Measurements from ENCODE around the gene USP6NL. TPM values are rescaled to one million over a fixed set of nuclear protein-coding genes. Genes with fewer than 3 reads are reported as not detected.

USP6NL gene
- total RNA-seq, 1 experiment from 2014 or later: 24.6 TPM

DNA sequence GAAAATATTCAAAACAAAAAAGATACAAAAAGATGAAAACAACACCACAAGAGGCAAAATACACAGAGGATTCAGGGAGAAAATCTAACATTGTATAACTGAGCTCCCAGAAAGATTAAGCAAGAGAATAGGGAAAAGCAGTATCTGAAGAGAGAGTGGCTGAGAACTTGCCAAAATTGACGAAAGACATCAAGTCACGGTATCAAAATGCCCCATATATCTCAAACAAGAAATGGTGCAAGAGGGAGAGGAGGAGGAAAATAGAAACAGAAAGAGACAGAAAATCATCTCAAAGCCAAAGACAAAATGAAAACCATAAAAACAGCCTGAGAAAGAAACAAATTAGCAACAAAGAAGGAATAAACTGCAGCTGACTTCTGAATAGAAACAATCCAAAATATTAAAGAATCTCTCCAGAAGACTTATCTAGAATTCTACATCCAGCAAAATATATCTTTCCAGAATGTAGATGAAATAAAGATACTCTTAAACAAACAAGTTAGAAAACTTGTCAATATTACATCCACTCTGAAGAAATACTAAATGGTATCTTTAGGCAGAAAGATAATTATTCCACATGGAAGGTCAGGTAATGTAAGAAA, 5.5 kb downstream of the USP6NL start (continued):
- TF ChIP-seq, protein P1, sequence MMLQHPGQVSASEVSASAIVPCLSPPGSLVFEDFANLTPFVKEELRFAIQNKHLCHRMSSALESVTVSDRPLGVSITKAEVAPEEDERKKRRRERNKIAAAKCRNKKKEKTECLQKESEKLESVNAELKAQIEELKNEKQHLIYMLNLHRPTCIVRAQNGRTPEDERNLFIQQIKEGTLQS (IDR thresholded peaks at IDR 0.05): no peak

DNA sequence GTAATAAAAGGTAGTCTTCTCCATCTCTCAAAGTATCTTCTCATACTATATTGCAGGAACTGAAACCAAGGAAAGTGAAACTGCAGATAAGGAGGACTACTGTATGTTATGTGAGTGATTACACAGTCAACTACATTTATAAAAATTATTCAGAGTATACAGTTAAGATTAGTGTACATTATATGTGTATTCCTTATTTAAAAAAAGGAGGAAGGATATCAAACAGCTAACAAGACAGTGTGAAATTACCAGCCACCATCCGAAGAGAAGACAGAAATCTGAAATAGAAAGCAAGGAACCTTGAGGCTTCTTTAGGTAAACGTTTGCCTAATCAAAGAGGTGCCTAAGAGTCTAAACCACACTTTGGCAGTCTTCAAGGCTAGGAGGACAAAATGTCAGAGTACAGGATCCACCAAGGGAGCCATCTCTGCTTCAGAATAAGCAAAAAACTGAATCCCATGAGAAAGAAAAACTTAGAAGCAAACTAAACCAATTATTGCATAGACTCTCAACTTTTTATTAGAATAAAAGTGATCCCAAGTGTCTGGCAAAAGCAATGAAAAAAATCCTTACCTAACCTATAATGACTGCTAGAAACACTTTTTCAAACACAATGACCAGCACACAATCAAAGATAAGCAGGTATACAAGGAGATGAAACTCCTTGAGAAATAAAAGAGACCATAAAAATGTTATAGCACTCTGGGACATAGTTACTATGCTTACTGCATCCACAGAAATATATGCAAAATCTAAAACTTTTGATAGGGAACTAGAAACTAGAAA, 6.4 kb downstream of the USP6NL start:
- peaks cover 99% of the 10 kb centered on the region for H3K79me2 ChIP-seq (ENCODE audit: insufficient read depth, low read length)
- no peaks in the 10 kb centered on the region for H4K20me1 ChIP-seq (ENCODE audit: insufficient read depth)
- H3K9ac ChIP-seq (ENCODE audit: low read length): no peak overlapping the region
- ChIA-PET CTCF (no interaction called here), RAD21 (ENCODE audit: low non-redundant PET in 1 of 2, low total read pairs in 2 of 2, uncharacterized antibody in 2 of 2, unreplicated experiment in 2 of 2) (no interaction called here), POLR2A (no interaction called here)
- H3K27ac ChIP-seq (ENCODE audit: low read depth, low read length): no peak overlapping the region
- TF ChIP-seq, protein P2, sequence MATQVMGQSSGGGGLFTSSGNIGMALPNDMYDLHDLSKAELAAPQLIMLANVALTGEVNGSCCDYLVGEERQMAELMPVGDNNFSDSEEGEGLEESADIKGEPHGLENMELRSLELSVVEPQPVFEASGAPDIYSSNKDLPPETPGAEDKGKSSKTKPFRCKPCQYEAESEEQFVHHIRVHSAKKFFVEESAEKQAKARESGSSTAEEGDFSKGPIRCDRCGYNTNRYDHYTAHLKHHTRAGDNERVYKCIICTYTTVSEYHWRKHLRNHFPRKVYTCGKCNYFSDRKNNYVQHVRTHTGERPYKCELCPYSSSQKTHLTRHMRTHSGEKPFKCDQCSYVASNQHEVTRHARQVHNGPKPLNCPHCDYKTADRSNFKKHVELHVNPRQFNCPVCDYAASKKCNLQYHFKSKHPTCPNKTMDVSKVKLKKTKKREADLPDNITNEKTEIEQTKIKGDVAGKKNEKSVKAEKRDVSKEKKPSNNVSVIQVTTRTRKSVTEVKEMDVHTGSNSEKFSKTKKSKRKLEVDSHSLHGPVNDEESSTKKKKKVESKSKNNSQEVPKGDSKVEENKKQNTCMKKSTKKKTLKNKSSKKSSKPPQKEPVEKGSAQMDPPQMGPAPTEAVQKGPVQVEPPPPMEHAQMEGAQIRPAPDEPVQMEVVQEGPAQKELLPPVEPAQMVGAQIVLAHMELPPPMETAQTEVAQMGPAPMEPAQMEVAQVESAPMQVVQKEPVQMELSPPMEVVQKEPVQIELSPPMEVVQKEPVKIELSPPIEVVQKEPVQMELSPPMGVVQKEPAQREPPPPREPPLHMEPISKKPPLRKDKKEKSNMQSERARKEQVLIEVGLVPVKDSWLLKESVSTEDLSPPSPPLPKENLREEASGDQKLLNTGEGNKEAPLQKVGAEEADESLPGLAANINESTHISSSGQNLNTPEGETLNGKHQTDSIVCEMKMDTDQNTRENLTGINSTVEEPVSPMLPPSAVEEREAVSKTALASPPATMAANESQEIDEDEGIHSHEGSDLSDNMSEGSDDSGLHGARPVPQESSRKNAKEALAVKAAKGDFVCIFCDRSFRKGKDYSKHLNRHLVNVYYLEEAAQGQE (IDR thresholded peaks at IDR 0.05; ENCODE audit: low read depth): no peak
- no peak for TF ChIP-seq FOSL1 (IDR thresholded peaks at IDR 0.05; ENCODE audit: low read depth)
- TF ChIP-seq JUND (IDR thresholded peaks at IDR 0.05): no peak
- no peak for TF ChIP-seq CEBPB (IDR thresholded peaks at IDR 0.05; ENCODE audit: low read depth)
- no peak for TF ChIP-seq RAD21 (IDR thresholded peaks at IDR 0.05; ENCODE audit: low read depth)
- TF ChIP-seq, protein P1 (IDR thresholded peaks at IDR 0.05): no peak
- TF ChIP-seq, protein P3, sequence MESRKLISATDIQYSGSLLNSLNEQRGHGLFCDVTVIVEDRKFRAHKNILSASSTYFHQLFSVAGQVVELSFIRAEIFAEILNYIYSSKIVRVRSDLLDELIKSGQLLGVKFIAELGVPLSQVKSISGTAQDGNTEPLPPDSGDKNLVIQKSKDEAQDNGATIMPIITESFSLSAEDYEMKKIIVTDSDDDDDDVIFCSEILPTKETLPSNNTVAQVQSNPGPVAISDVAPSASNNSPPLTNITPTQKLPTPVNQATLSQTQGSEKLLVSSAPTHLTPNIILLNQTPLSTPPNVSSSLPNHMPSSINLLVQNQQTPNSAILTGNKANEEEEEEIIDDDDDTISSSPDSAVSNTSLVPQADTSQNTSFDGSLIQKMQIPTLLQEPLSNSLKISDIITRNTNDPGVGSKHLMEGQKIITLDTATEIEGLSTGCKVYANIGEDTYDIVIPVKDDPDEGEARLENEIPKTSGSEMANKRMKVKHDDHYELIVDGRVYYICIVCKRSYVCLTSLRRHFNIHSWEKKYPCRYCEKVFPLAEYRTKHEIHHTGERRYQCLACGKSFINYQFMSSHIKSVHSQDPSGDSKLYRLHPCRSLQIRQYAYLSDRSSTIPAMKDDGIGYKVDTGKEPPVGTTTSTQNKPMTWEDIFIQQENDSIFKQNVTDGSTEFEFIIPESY (IDR thresholded peaks at IDR 0.05; ENCODE audit: extremely low read depth, insufficient replicate concordance, low read length): no peak
- TF ChIP-seq, protein P4, sequence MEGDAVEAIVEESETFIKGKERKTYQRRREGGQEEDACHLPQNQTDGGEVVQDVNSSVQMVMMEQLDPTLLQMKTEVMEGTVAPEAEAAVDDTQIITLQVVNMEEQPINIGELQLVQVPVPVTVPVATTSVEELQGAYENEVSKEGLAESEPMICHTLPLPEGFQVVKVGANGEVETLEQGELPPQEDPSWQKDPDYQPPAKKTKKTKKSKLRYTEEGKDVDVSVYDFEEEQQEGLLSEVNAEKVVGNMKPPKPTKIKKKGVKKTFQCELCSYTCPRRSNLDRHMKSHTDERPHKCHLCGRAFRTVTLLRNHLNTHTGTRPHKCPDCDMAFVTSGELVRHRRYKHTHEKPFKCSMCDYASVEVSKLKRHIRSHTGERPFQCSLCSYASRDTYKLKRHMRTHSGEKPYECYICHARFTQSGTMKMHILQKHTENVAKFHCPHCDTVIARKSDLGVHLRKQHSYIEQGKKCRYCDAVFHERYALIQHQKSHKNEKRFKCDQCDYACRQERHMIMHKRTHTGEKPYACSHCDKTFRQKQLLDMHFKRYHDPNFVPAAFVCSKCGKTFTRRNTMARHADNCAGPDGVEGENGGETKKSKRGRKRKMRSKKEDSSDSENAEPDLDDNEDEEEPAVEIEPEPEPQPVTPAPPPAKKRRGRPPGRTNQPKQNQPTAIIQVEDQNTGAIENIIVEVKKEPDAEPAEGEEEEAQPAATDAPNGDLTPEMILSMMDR (IDR thresholded peaks at IDR 0.05 in 2 of 3, conservative IDR thresholded peaks at IDR 0.05 in 1 of 3; ENCODE audit: borderline replicate concordance in 1 of 3, insufficient read depth in 1 of 3, low read depth in 2 of 3, low read length in 2 of 3): no peak
- TF ChIP-seq EGR1 (IDR thresholded peaks at IDR 0.05; ENCODE audit: low read depth): no peak
- no peak for TF ChIP-seq POLR2A (IDR thresholded peaks at IDR 0.05; ENCODE audit: borderline replicate concordance, extremely low read depth, insufficient read depth, insufficient read length)
- TF ChIP-seq POLR2AphosphoS5 (IDR thresholded peaks at IDR 0.05; ENCODE audit: low read depth, low read length): no peak
- no peak for TF ChIP-seq SRF (IDR thresholded peaks at IDR 0.05; ENCODE audit: low read depth)
- no peak for TF ChIP-seq ELF1 (IDR thresholded peaks at IDR 0.05; ENCODE audit: borderline replicate concordance, low read depth)
- no peak for TF ChIP-seq SP1 (IDR thresholded peaks at IDR 0.05; ENCODE audit: low read depth)
- no peak for TF ChIP-seq EZH2 (IDR thresholded peaks at IDR 0.05)
- no peak for TF ChIP-seq EZH2phosphoT487 (IDR thresholded peaks at IDR 0.05; ENCODE audit: borderline replicate concordance)
- intact Hi-C loops (cut with micrococcal nuclease): no loop called here
- no TSS peak for BruUV-seq (replicated peaks)
- no peaks in the 10 kb centered on the region for H3K36me3 ChIP-seq (ENCODE audit: control insufficient read depth in 1 of 2, insufficient read depth in 2 of 2, low read length in 2 of 2)
- no peaks in the 10 kb centered on the region for H3K9me2 ChIP-seq (ENCODE audit: insufficient read depth)
- no peaks in the 10 kb centered on the region for H3K9me3 ChIP-seq (ENCODE audit: control insufficient read depth in 1 of 2, insufficient read depth in 1 of 2, low read depth in 1 of 2, low read length in 2 of 2)
- no peaks in the 10 kb centered on the region for H3K27me3 ChIP-seq (ENCODE audit: insufficient read depth, low read length)
- H3K4me1 ChIP-seq (ENCODE audit: control insufficient read depth in 1 of 2, insufficient read depth in 2 of 2, low read length in 2 of 2): peaks cover 39 to 52% of the 10 kb centered on the region in 2 experiments
- no peak for ATAC-seq
- H2AFZ ChIP-seq (ENCODE audit: low read depth, low read length, poor library complexity, severe bottlenecking): no peak overlapping the region
- DNase-seq (ENCODE audit: low read depth, low spot score): no peak
- no peak overlapping the region; the same call in 1 of the 2 replicates for H3K4me2 ChIP-seq (ENCODE audit: low read length)
- no peak overlapping the region for H3K4me3 ChIP-seq (replicated peaks in 1 of 2; ENCODE audit: low read depth in 1 of 2, low read length in 2 of 2)
